GM19043 (cell line): ENCODE results near the gene IFI44L.

Experiments used
- ATAC-seq: cut with Tn5 transposase; IDR thresholded peaks from one replicate; pipeline ENCODE4 v1.9.1; 2021; ENCODE audit warnings: low read depth; ENCODE audit not compliant: unreplicated experiment

IFI44L gene

GRCh38 chr1:78619803-78620579 is at the start of gene IFI44L:
IFI44L (plus strand) TSS chr1:78620448; CDS start chr1:78627916, 7,468 bp downstream.
- peak; percentile 33 for ATAC-seq

DNA sequence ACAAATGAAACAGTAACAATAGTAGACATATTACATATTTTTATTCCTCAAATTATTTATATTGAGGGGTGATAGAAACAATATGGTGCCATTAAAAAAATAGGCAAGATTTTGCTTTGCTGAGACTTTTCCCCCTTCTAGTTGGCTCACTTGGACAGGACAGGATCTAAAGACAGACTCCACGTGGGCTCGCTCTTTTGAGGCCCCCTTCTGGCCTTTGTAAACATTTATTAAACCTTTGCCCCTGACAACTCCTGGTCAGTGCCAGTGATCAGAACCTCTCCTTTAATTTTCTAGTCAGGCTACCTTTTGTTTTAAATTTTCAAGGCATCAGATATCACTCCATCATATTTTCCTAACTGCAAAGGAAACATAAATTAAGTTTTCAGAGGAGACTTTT is 49.7 kb upstream of the IFI44L start:
- ATAC-seq = no peak

- ATAC-seq = no peak
Observed at GRCh38 chr1:78577257-78578100, 42.8 kb upstream of the IFI44L start.

DNA sequence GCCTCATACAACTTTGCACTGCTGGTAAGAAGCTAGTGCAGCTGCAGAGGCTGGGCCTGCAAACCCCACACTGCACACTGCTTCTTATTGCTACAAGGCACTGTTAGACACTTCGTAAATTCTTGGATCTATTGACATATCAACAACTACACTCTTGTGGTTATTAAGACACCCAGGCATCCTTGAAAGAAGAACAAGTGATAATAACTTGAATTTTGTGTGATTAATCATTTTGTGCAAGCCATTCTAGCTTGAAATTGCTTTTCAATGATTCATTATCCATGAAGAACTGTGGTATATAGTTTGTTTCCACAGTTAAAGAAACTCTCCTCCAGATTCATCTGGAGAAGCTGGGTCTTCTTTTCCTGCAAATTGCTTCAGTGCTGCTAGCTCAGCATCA is 33.7 kb upstream of the IFI44L start:
- no peak for ATAC-seq

DNA sequence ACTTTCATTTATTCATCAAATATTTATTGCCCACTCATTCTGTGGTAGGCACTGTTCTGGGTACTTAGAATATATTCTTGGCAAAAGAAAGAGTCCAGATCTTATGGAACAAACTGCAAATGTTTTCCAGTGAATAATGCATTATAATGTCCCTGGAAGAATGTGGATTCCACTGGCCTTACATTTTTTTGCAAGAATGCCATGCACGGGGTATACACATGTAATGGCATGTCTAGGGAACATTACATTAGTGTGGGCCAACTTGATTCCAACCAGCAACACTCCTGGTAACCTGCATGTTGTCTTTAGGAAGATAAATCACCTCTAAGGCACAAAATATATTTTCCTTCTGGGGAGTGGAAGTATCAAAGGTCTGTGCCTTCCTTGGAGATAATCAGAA is 33.0 kb upstream of the IFI44L start:
- no peak for ATAC-seq

DNA sequence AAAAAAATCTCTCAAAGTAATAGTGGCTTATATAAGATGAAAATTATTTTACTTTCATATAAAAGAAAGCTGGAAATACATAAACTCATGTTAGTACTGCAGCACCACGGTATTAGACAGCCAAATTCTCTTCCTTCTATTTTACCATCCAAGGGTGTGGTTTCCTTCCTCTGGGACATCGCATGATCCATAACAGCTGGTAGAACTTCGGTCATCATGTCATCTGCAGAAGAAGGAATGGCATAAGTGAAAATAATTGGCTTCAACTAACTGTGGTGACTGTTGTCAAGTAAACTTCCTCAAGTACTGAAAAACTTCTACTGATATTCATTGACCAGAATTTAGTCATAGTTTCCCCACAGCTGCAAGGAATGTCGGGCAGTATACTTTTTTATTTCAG is 28.3 kb upstream of the IFI44L start:
- ATAC-seq = no peak

DNA sequence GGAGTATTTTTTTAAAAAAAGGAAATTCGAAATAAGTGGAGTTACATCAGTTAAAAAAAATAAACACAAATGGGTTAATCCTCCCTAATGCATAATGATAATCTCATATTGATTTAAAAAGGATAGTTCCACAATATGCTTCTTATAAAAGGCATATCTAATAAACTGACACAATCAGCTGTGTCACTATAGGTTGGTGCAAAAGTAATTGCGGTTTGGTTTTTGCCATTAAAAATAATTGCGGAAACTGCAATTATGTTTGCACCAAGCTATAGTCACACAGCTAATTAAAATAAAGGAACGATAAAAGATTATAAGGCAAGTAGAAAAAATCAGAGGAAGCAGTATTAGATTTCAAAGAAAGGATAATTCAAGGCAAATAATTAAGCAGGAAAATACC is 21.0 kb upstream of the IFI44L start:
- no peak for ATAC-seq

DNA sequence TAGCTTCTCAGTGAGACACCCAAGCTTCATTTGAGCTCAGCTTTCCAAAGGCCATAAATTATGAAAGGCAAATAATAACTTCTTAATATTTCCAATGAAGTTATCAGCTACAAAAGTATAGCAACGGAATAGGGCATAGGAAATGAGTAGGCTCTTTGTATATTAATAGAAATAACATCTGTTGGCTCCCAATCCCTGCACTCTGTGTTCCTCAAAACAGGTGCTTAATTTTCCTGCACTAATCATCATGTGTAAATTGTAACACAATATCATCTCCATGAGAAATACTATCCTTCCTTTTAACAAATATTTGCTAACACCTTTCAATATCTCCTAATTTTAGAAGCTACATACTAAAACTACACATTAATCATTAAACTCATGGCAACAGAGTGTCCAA is 19.2 kb upstream of the IFI44L start:
- no peak for ATAC-seq

- ATAC-seq = no peak
Observed at GRCh38 chr1:78603206-78603605, 17.0 kb upstream of the IFI44L start.

DNA sequence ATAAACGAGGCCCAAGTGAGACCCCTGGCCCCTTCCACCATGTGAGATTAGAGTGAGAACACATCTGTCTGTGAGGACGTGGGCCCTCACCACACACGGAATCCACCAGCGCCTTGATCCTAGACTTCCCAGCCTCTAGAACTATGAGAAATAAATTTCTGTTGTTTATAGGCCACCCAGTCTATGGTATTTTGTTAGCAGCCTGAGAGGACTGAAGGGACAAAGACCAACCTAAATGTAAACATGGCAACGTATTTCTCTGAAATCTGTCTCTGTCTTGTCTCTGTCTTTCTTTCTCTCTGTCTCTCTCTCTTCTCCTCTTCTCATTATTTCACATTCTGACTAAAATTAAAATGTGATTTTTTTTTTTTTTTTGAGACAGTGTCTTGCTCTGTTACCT is 15.6 kb upstream of the IFI44L start:
- no peak for ATAC-seq

- no peak for ATAC-seq
Observed at GRCh38 chr1:78606274-78606673, 14.0 kb upstream of the IFI44L start.

DNA sequence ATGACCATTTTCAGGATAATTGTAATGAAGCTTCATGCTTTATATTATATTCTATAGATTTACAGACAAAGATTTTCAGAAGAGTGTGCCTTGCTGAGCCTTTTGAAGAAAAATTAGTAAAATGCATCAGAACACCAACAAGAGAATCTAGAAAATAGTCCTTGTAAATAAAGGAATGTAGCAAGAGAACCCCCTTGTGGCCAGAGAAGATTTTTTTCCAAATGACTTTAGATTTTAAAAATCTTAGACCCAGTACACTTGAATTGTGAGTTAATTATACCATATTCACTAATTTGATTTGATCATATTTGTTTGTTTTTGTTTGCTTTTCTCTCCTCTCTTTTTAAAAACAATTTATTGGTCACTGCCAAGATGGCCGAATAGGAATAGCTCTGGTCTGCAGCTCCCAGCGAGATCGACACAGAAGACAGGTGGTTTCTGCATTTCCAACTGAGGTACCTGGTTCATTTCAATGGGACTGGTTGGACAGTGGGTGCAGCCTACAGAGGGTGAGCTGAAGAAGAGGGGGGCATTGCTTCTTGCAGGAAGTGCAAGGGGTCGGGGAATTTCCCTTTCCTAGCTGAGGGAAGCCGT is 12.8 kb upstream of the IFI44L start:
- ATAC-seq = no peak

- no peak for ATAC-seq
Observed at GRCh38 chr1:78607944-78608343, 12.3 kb upstream of the IFI44L start.

DNA sequence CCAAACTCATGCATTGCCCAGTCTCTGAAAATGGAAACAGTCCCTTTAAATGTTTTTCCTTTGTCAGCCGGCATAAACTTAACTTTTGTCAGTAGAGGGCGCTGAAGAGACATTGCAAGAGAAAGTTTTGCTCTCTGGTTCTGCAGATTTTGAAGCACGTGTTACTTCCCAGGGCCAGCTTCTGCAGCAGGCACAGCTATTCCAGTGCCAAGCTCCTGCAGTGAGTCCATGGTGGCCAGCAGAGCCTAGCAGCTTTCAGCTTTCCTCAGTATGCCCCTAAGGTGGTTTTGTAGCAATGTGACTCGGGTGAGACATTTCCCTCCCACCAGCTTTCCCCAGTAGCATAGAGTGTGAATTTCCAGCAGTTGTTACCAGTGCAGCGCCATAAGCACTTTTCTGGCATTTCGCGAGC is 2.6 kb upstream of the IFI44L start:
- peak; percentile 38 for ATAC-seq

- no peak for ATAC-seq
Observed at GRCh38 chr1:78619032-78619431, 1.2 kb upstream of the IFI44L start.

- peak; percentile 6 for ATAC-seq
Observed at GRCh38 chr1:78619446-78619802, 824 bp upstream of the IFI44L start.

- ATAC-seq = no peak
Observed at GRCh38 chr1:78620666-78621065, 418 bp downstream of the IFI44L start.

GRCh38 chr1:78622548-78622947 is 2.3 kb downstream of the IFI44L start:
- ATAC-seq = peak; percentile 20

GRCh38 chr1:78624035-78624434 is 3.8 kb downstream of the IFI44L start:
- no peak for ATAC-seq

DNA sequence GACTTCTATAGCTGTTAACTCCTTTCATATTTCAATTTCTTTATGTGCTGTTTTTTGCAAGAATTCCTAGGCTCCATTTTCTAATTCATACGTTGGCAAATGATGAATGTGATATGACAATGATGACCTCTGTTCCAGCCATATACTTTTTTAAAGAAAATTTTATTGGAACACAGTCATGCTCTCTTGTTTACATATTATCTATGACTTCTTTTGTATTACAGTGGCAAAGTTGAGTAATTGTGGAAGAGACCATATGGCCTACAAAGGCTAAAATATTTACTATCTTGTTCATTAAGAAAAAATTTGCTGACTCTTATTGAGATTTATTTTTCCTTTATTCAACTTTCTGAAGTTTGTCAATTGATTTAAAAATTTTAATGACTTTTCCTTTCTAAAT is 7.1 kb downstream of the IFI44L start:
- ATAC-seq = no peak

GRCh38 chr1:78630600-78630999 is 10.4 kb downstream of the IFI44L start:
- ATAC-seq = no peak

GRCh38 chr1:78633209-78633608 is 13.0 kb downstream of the IFI44L start:
- no peak for ATAC-seq
